GM18505 (cell line): ENCODE data around the gene HDGF.

Source experiments
- ATAC-seq: cut with Tn5 transposase; IDR thresholded peaks from one replicate; pipeline ENCODE4 v1.9.1; 2021; ENCODE audit not compliant: unreplicated experiment
- POLR2A ChIP-seq: IDR thresholded peaks from 4 replicates; pipeline ENCODE4 v1.6.1; 2011; ENCODE audit warnings: borderline replicate concordance; ENCODE audit not compliant: insufficient read depth, insufficient read length; ENCODE audit errors: extremely low read depth

HDGF gene

DNA sequence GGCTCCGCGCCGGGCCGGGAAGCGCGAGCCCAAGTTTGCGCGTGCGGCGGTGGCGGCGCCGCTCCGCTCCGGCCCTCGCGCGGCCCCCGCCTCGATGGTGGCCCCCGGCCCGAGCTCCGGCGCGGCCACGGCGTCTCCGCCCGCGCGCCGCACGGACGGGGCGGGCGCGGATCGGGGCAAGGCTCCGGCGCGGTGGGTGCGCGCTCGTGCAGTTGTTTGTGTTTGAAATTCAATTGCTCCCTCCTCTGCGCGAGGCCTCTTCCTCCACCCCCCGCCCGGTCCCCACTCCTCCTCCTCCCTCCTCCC lies at the start of gene HDGF:
HDGF (minus strand) TSS at position 225 of the 306 bp plus-strand sequence. CDS start 246 bp downstream, outside the sequence.
- ATAC-seq: no peak
- no peak for TF ChIP-seq POLR2A

DNA sequence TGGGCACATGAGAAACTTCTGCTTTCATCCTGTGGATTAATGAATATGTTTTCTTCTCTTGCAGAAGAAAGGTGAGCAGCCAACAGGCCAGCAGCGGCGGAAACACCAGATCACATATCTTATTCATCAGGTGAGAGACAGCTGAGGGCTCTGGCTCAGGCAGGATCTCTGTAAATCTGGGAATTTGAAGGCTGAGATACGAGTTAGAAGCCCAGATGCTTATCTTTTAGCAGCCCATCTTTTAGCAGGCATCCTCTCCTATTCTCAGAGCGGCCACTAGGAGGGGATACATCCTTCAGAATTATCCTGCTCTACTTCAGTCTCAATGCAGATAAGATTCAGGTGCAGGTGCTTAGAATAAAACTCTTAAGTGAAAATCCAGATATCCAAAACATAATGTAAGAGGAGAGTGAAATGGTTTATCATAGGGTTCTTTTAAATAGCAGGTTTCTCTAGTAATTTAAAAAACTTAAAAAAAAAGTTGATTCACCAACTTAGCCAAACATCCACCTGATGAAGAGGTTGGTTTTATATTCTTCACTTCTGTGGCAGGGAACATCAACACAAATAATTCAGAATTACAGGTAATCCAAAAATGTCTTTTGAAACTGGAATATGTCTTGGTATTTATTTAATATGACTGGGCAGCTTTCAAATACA lies 45.9 kb upstream of the HDGF start:
- TF ChIP-seq POLR2A: no peak
- no peak for ATAC-seq

DNA sequence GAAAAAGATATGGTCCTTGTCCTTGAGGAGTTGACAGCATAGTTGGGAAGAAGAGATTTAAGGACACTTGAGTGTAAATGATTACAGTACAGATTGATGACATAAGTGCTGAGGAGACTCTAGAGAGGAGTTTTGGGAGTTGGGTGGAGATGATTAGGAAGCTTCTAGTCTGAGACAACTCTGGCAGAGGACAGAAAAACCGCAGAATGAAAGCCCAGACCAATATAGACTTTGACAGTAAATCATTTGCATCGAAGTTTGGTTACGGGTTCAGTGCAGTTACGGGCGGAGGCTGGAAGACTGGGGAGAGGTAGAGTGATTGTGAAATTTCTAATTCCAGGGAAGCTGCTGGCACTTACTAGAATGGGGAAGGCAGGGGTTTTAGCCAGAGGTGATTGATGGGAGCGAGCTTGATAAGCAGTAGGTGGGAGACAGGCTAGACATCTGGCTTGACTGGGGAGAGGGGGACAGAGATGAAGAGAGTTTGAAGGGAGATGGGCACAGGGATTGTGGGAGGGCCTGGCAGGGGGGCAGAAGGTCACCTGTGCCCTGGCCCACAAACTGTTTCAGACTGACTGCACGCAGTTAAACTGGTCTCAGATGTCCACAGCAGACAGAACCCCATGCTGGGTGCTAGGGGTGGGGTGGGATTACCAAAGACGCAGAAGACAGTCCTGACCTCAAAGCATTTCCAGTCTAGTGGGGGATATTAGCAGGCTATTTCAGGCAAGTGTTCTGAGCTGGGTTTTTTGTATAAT lies 45.0 kb upstream of the HDGF start:
- no peak for ATAC-seq

DNA sequence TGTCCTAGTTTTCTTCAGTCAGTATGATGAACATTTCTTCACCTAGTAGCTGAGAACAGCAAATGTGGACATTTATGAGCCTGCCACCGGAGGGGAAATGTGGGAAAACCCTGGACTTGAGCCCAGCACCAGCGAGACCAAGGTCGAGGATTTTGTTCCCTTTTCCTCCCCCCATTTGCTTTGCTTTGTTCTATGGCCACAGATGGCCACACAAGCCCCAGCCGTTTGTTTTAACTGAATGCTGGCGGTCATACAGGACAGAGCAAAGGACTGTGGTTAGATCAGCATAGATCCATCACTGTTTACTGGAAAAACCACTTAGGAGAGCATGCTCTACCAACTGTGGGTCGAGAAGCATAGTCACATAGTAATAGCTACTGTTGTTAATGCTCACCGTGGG lies 44.3 kb upstream of the HDGF start:
- TF ChIP-seq POLR2A: no peak
- ATAC-seq: no peak

More for the DNA sequence above, 45.0 kb upstream of the HDGF start:
- TF ChIP-seq POLR2A: no peak

DNA sequence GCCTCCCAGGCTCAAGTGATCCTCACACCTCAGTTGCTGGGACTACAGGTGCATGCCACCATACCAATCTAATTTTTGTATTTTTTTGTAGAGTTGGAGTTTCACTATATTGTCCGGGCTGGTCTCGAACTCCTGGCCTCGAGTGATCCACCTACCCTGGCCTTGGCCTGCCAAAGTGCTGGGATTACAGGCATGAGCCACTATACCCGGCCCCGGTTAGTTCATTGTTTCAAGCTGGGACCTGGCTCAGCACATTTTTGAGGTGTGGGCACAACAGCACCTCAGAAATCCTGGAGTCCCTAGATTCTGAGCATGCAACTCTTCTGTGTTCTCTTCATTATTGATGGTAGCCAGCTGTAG lies 43.9 kb upstream of the HDGF start:
- ATAC-seq: no peak
- TF ChIP-seq POLR2A: no peak

DNA sequence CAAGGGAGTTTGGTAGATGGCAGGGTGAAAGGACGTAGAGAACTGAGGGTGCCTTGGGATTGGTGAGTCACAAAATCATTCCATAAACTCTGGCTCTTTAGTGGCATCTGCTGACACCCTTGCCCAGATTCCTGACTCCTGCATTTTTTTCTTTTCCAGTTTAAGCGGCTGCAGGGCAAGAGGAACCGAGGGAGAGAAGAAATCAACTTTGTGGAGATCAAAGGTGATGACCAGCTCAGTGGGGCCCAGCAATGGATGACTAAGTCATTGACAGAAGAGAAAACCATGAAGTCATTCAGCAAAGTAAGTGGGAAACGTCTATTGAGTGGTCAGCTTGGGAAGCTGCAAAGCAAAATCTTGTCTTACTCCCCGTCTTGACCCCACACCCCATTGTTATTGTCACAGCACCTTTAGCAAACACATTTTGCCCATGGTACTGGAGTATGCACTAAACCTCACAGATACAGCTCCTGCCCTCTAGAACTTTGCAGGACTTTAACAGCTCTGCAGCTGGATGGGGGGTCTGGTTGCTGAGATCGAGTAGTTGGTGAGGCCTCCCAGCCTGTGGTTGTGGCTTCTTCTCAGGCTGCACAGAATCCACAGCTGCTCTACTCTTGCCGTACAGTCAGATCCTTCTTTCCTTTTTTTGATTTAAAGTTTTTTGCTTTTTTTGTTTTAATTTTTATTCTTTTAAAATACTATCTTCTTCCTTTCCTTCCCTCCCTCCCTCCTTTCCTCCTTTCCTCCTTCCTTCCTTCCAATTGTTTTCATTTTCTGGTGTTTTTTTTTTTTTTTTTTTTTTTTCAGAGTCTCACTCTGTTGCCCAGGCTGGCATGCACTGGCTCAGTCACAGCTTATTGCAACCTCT lies 43.3 kb upstream of the HDGF start:
- no peak for TF ChIP-seq POLR2A
- no peak for ATAC-seq

DNA sequence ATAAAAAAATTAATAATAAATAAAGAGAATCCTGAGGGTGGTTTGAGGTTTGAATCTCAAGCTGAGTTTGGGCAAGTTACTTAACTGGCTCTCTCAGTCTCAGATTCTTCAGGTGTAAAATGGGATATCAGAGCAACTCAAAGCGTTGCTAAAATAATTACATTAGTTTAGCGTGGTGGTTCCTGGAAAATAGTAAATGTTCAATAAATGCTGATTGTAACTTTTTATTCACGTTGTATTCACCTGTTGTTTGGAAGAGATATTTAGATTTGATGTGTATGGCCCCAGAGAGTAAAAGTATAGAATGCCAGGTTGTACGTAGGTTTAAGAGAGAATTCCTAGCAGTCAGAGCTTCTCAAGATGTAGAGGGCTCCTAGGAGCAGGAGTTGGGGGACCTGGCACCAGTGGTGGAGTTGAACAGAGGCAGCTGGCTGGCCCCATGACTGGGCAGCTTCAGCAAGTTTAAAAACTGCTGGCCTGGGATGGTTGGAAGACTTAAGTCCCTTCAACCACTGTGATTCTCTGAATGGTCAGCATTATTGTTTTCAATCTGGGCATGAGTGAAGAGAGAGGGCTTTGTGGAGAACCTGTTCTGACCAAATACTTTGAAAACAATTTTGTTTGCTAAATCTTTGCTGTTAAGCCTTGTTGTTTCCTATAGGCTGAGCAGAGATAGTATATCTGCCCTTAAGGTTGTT lies 38.3 kb upstream of the HDGF start:
- ATAC-seq: no peak
- TF ChIP-seq POLR2A: no peak

DNA sequence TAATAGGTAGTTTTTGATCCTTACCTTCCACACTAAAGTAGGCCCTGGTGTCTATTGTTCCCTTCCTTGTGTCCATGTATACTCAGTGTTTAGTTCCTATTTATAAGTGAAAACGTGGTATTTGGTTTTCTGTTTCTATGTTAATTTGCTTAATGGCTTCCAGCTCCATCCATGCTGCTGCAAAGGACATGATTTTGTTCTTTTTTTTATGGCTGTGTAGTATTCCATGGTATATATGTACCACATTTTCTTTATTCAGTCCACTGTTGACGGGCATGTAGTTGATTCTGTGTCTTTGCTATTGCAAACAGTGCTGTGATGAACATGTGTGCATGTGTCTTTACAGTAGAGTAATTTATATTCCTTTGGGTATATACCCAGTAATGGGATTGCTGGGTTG lies 36.7 kb upstream of the HDGF start:
- no peak for ATAC-seq
- TF ChIP-seq POLR2A: no peak

DNA sequence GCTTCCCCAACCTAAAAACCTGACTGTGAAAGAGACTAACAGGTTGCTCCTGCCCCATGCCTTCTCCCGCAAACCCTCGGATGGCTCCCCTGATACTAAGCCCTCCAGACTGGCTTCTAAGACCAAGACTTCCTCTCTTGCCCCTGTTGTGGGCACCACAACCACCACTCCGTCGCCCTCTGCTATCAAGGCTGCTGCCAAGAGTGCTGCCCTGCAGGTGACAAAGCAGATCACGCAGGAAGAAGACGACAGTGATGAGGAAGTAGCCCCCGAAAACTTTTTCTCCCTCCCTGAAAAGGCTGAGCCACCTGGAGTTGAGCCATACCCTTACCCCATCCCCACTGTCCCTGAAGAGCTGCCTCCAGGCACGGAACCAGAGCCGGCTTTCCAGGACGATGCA lies 35.2 kb upstream of the HDGF start:
- TF ChIP-seq POLR2A: no peak
- ATAC-seq: no peak

DNA sequence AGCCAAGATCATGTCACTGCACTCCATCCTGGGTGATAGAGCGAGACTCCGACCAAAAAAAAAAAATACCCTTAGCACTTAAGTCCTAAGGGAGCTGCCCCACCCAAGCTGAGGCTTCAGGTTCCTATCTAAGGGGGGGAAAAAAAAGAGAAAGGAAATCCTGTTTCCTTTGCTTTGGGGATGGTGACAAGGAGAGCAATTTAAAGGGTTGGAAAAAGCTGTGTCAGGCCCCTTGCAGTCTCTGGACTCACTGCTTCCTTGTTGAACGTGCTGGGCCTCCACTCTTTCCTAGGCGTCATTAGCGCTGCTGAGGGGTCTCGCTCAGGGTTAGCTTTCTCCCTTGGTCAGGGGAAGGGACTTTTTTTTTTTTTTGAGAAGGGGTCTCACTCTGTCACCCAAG lies 34.0 kb upstream of the HDGF start:
- no peak for ATAC-seq
- TF ChIP-seq POLR2A: no peak

DNA sequence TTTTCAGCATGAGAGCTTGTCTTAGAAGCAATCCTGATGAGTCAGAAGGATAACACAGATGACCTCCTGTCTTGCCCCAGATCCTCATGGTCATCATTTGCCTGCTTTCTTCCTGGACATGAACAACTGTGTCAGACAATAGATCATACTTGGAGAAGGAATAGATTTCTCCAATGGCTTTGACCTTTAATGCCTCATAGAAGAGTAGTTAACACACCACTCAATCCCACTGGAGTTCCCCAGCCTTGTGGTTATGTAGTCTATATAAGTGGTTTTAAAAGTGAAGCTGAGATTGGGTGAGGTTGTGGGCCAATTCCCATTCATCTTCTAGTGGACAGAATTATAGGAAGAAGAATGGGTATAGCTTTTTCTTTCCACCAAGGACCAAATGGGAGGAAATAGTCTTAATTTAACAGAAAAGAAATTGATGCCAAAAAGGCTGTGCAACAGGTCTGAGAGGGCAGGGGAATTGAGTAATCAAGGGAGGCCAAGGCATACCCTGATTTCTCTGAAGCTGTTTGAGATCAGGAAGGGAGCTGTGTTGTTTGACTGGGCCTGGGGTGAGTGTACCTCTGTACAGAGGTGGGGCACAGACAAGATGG lies 30.2 kb upstream of the HDGF start:
- no peak for ATAC-seq

DNA sequence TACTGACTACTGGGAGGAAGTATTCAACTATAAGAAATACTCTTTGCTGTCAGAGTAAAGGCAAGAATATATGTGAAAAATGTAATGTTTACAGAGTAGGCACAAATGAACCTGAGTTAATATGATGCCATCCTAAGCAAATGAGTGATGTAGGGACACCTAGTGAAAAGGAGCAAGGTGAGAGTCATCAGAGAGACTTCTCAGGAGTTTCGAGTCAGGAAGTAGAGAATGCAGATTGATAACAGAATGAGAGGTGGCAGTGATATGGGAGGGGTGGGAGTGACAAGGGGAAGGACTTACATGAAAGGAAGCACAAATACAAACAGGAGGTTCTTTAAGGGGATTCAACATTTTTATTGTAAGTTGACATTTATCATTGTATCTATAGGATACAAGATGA lies 26.1 kb upstream of the HDGF start:
- TF ChIP-seq POLR2A: no peak
- no peak for ATAC-seq

More for the DNA sequence above, 30.2 kb upstream of the HDGF start:
- TF ChIP-seq POLR2A: no peak

DNA sequence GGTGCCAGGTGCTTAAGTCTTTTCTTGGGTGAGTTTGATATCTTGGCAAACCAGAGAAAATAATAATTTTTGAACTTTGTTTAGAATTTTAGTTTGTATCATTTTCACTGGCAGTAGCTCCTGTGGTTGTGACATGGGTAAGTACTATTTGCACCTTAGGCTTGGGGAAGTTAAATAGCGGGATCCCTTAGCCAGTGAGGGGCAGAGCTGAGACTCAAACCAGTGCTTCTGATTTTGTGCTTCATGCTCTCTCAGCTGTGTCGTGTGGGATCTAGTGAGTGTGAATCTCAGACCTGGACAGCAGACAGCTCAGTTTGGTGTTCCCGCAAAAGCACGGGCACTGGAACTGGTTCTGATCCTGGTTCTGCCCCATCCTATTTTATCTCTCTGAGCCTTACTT lies 25.5 kb upstream of the HDGF start:
- ATAC-seq: no peak

More for the DNA sequence above, 25.5 kb upstream of the HDGF start:
- TF ChIP-seq POLR2A: no peak
